Endothelial cell of umbilical vein (primary cell): ENCODE measurements around the gene CHIT1. TPM values are rescaled to one million over a fixed set of nuclear protein-coding genes. Genes with fewer than 3 reads are reported as not detected.

Source experiments
- BruUV-seq: library from RNA; stranded (reverse); fragments of 400-500 nt; replicated peaks from 2 replicates; lab custom pipeline; 2021; lab: Mats Ljungman, UMichigan
- CTCF ChIA-PET: fragments of 300-600, 350-600 bp; sonication (Branson Sonifier 250); formaldehyde crosslinking; loops from one replicate; lab custom pipeline; 2021; ENCODE audit warnings: antibody characterized with exemption, inconsistent platforms; lab: Charles Lee
- POLR2A ChIA-PET: fragments of 300-600, 350-600 bp; sonication (Branson Sonifier 250); formaldehyde crosslinking; loops from one replicate; lab custom pipeline; 2021; ENCODE audit warnings: antibody characterized with exemption, inconsistent platforms; lab: Charles Lee
- DNase-seq: peaks from one replicate; pipeline ENCODE4 v3.0.0-alpha.2; 2011; ENCODE audit warnings: low read depth, low spot score
- FAIRE-seq: peaks from 2 replicates; lab custom pipeline; 2011; peaks lifted over from hg19 to GRCh38; lab: Jason Lieb, UNC
- H2AFZ ChIP-seq: 2 replicates; pipeline ENCODE4 v1.6.0; 2012; ENCODE audit warnings: low read depth, low read length, control low read depth, inconsistent platforms
- H3K27ac ChIP-seq: 2 replicates; pipeline ENCODE4 v1.5.1; 2011; ENCODE audit warnings: low read depth, mild to moderate bottlenecking, control low read depth, low read length, moderate library complexity; ENCODE audit not compliant: insufficient read depth
- H3K27me3 ChIP-seq, 2 experiments: 2 replicates each; pipeline versions ENCODE4 v1.6.0 to v1.6.1; 2011; ENCODE audit warnings: low read length in 2 of 2, mixed read lengths in 1 of 2; ENCODE audit not compliant: control insufficient read depth in 2 of 2, insufficient read depth in 2 of 2
- H3K36me3 ChIP-seq, 2 experiments: 2 replicates in 1 of 2; 3 replicates in 1 of 2; pipeline ENCODE4 v1.5.1; 2011; ENCODE audit warnings: low read length in 2 of 2, mild to moderate bottlenecking in 1 of 2, moderate library complexity in 1 of 2; ENCODE audit not compliant: control insufficient read depth in 2 of 2, insufficient read depth in 2 of 2; ENCODE audit errors: extremely low read depth in 1 of 2
- H3K4me1 ChIP-seq: 3 replicates; pipeline ENCODE4 v1.5.1; 2011; ENCODE audit warnings: mild to moderate bottlenecking, low read length; ENCODE audit not compliant: control insufficient read depth, insufficient read depth; ENCODE audit errors: extremely low read depth
- H3K4me2 ChIP-seq: 2 replicates; pipeline ENCODE4 v1.6.1; 2011; ENCODE audit warnings: low read length, control low read depth, mixed read lengths; ENCODE audit not compliant: insufficient read depth
- H3K4me3 ChIP-seq, 3 experiments: fragments of 200-600 bp in 1 of 3; sonication (generic), shearing (Covaris generic) in 1 of 3; replicated peaks in 1 of 3; 2 replicates each; pipeline ENCODE4 v1.5.1; 2011 to 2016; ENCODE audit warnings: control low read depth in 3 of 3, low read length in 3 of 3, mild to moderate bottlenecking in 2 of 3, inconsistent platforms in 1 of 3, low read depth in 1 of 3, moderate library complexity in 1 of 3; ENCODE audit not compliant: insufficient read depth in 1 of 3
- H3K79me2 ChIP-seq: 2 replicates; pipeline ENCODE4 v1.6.0; 2012; ENCODE audit warnings: low read length, inconsistent platforms; ENCODE audit not compliant: control insufficient read depth, insufficient read depth
- H3K9ac ChIP-seq: replicated peaks from 2 replicates; pipeline ENCODE3; 2011; ENCODE audit warnings: low read length, control low read depth; ENCODE audit not compliant: insufficient read depth; ENCODE audit errors: extremely low read depth
- H3K9me1 ChIP-seq: replicated peaks from 3 replicates; pipeline ENCODE4 v1.6.0; 2011; ENCODE audit warnings: mild to moderate bottlenecking, low read length; ENCODE audit not compliant: control insufficient read depth, insufficient read depth; ENCODE audit errors: extremely low read depth
- H3K9me3 ChIP-seq: replicated peaks from 2 replicates; pipeline ENCODE4 v1.5.1; 2012; ENCODE audit warnings: low read length, inconsistent platforms; ENCODE audit not compliant: control insufficient read depth, insufficient read depth
- H4K20me1 ChIP-seq: replicated peaks from 2 replicates; pipeline ENCODE3; 2011; ENCODE audit warnings: mild to moderate bottlenecking, low read length; ENCODE audit not compliant: control insufficient read depth, insufficient read depth; ENCODE audit errors: extremely low read depth
- EZH2 ChIP-seq: IDR thresholded peaks from 2 replicates; pipeline ENCODE4 v1.6.1; 2012; ENCODE audit warnings: borderline replicate concordance, low read depth, mild to moderate bottlenecking, moderate library complexity, low read length, inconsistent platforms; ENCODE audit not compliant: severe bottlenecking
- FOS ChIP-seq: IDR thresholded peaks from 2 replicates; pipeline ENCODE4 v1.6.1; 2011; ENCODE audit warnings: mild to moderate bottlenecking, low read length, moderate library complexity, borderline replicate concordance; ENCODE audit not compliant: insufficient read depth
- GATA2 ChIP-seq: IDR thresholded peaks from 2 replicates; pipeline ENCODE4 v1.7.0; 2011; ENCODE audit warnings: low read depth, mild to moderate bottlenecking, moderate library complexity, mixed read lengths, low read length; ENCODE audit not compliant: insufficient read length, insufficient read depth
- JUN ChIP-seq: IDR thresholded peaks from 2 replicates; pipeline ENCODE4 v1.6.1; 2011; ENCODE audit warnings: borderline replicate concordance, low read depth; ENCODE audit not compliant: insufficient read length, insufficient read depth
- MYC ChIP-seq: IDR thresholded peaks from one replicate; pipeline ENCODE4 v1.6.1; 2011; ENCODE audit warnings: mild to moderate bottlenecking, low read depth, low read length
- POLR2A ChIP-seq: IDR thresholded peaks from 2 replicates; pipeline ENCODE4 v1.6.1; 2012; ENCODE audit warnings: low read depth, mild to moderate bottlenecking, control low read depth, low read length
- POLR2AphosphoS5 ChIP-seq: IDR thresholded peaks from 2 replicates; pipeline ENCODE4 v1.6.1; 2012; ENCODE audit warnings: low read depth, mild to moderate bottlenecking, control low read depth, low read length, moderate library complexity; ENCODE audit not compliant: insufficient read depth
- dilution Hi-C: fragments of 300-500 bp; cut with MboI; formaldehyde crosslinking; loops from one replicate; pipeline ENCODE4 v1.15.0; 2019; ENCODE audit warnings: low sequenced_read_pairs; ENCODE audit not compliant: extremely low pct_ligation_motif_present
- intact Hi-C: fragments of 100-400 bp; cut with micrococcal nuclease; formaldehyde crosslinking; loops from one replicate; pipeline ENCODE4 v1.10.0; 2022
- polyA plus RNA-seq, 4 experiments: library from polyadenylated mRNA; depleted of rRNA in 3 of 4; stranded (reverse) in 3 of 4; unstranded in 1 of 4; fragments of >200 nt; gene quantifications; 2 replicates each; pipeline versions ENCODE4 v1.2.1 to v1.2.3, GENCODE V29; 2011 to 2012; ENCODE audit warnings: missing spikeins in 1 of 4
- total RNA-seq: library from RNA; stranded (reverse); gene quantifications from 2 replicates; pipeline ENCODE4 v1.2.3, GENCODE V29; 2021
- TF ChIP-seq, protein P1 (sequence below): IDR thresholded peaks from 2 replicates; pipeline ENCODE4 v1.6.1; 2011; ENCODE audit not compliant: insufficient read depth, insufficient read length
- TF ChIP-seq, protein P2 (sequence below), 2 donors: IDR thresholded peaks; 1 replicate in 1 of 2; 2 replicates in 1 of 2; pipeline ENCODE4 v1.5.1; 2011; ENCODE audit warnings: low read length in 2 of 2, mild to moderate bottlenecking in 2 of 2, moderate library complexity in 2 of 2, control low read depth in 1 of 2, inconsistent platforms in 1 of 2, low read depth in 1 of 2; ENCODE audit not compliant: insufficient read depth in 1 of 2; ENCODE audit errors: extremely low read depth in 1 of 2

CHIT1 gene
- total and polyA plus RNA-seq, 2 donors (not counting 3 experiments of a cell fraction or from before 2014, with no cell fraction given) = not detected

DNA sequence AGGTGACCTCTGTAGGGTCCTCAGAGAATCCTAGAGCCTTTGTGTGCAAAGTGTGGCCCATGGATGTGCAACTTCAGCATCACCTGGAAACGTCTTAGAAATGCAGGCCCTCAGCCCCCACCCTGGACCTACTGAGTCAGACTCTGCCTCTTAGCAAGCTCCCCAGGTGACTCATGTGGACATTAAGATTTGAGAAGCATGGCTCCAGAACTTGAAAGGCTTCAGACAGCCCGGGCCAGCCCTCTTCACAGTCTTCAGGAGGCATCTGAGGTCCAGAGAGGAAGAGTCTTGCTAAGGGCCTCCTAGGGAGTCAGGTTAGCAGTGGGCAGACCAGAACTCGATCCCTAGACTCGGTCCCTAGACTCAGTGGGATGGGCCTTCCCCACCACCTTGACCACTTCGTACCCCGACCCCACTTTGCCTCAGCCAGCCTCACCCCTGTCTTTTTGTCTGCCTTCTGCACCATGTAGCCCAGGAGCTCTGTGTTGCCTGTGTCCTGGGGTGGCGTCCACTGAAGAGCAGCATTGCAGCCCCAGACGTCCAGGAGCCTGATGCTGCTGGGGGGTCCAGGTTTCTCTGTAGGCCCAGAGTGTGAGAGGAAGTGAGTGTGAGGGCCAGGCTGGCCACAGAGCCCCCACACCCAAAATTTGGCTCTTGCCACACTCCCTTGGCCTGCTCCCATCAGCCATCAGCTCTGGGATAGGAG lies 58.7 kb downstream of the CHIT1 start:
- intact Hi-C loops = no loop called here
- Histone ChIP-seq H3K4me1 (no peaks in the 10 kb centered on the region), H2AFZ (no peak overlapping the region), H3K27me3 (no peaks in the 10 kb centered on the region), H3K9ac (no peak overlapping the region), H3K9me1 (no peaks in the 10 kb centered on the region), H3K27ac (no peak overlapping the region), H4K20me1 (no peaks in the 10 kb centered on the region), H3K9me3 (no peaks in the 10 kb centered on the region), H3K4me2 (no peak overlapping the region), H3K4me3 (no peak overlapping the region), H3K36me3 (no peaks in the 10 kb centered on the region), H3K79me2 (no peaks in the 10 kb centered on the region)
- BruUV-seq = no TSS peak
- TF ChIP-seq POLR2A (no peak), FOS (no peak), GATA2 (no peak), POLR2AphosphoS5 (no peak), JUN (no peak), MYC (no peak), EZH2 (no peak)
- TF ChIP-seq, protein P1, sequence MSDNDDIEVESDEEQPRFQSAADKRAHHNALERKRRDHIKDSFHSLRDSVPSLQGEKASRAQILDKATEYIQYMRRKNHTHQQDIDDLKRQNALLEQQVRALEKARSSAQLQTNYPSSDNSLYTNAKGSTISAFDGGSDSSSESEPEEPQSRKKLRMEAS = no peak
- TF ChIP-seq, protein P2, sequence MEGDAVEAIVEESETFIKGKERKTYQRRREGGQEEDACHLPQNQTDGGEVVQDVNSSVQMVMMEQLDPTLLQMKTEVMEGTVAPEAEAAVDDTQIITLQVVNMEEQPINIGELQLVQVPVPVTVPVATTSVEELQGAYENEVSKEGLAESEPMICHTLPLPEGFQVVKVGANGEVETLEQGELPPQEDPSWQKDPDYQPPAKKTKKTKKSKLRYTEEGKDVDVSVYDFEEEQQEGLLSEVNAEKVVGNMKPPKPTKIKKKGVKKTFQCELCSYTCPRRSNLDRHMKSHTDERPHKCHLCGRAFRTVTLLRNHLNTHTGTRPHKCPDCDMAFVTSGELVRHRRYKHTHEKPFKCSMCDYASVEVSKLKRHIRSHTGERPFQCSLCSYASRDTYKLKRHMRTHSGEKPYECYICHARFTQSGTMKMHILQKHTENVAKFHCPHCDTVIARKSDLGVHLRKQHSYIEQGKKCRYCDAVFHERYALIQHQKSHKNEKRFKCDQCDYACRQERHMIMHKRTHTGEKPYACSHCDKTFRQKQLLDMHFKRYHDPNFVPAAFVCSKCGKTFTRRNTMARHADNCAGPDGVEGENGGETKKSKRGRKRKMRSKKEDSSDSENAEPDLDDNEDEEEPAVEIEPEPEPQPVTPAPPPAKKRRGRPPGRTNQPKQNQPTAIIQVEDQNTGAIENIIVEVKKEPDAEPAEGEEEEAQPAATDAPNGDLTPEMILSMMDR (IDR thresholded peaks at IDR 0.05; ENCODE audit: extremely low read depth in 1 of 2, insufficient read depth in 1 of 2, low read depth in 1 of 2, low read length in 2 of 2) = no peak
- dilution Hi-C loops = no loop called here
- DNase-seq (no peak), FAIRE-seq (no peak)
- ChIA-PET POLR2A (no interaction called here), CTCF (interaction anchor here (1.0 to 6.6 kb wide), 13 partner anchors 11 to 131 kb away, joined by 3 to 317 read pairs (median 16); no protein-coding TSS in a partner anchor)
